HG03064 (cell line): ENCODE measurements around the gene CLIP2.
"Not testable (repeated sequence)": the region's sequence is repeated elsewhere in the genome, so short reads cannot be mapped to it uniquely, and the experiment has no call there.

Experiments used
- ATAC-seq: cut with Tn5 transposase; IDR thresholded peaks from one replicate; pipeline ENCODE4 v1.9.1; 2021; ENCODE audit warnings: low read depth; ENCODE audit not compliant: unreplicated experiment

The CLIP2 gene

DNA sequence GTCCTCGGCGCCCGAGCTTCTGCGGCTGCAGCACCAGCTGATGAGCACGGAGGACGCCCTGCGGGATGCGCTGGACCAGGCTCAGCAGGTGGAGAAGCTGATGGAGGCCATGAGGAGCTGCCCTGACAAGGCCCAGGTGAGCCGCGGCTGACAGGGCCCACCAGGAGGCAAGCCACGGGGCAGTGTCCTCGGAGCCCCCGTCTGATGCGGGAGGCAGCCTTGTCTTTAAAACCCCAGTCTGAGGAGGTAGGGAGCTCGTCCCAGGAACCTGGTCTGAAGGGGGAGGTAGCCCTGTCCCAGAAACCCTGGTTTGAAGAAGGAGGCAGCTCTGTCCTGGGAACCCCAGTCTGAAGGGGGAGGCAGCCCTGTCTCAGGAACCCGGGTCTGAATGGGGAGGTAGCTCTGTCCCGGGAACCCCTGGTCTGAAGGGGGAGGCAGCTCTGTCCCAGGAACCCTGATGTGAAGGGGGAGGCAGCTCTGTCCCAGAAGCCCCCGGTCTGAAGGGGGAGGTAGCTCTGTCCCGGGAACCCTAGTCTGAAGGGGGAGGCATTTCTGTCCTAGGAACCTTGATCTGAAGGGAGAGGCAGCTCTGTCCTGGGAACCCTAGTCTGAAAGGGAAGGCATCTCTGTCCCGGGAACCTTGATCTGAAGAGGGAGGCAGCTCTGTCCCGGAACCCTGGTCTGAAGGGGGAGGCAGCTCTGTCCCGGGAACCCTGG lies 111.4 kb downstream of the CLIP2 start:
- no peak for ATAC-seq

DNA sequence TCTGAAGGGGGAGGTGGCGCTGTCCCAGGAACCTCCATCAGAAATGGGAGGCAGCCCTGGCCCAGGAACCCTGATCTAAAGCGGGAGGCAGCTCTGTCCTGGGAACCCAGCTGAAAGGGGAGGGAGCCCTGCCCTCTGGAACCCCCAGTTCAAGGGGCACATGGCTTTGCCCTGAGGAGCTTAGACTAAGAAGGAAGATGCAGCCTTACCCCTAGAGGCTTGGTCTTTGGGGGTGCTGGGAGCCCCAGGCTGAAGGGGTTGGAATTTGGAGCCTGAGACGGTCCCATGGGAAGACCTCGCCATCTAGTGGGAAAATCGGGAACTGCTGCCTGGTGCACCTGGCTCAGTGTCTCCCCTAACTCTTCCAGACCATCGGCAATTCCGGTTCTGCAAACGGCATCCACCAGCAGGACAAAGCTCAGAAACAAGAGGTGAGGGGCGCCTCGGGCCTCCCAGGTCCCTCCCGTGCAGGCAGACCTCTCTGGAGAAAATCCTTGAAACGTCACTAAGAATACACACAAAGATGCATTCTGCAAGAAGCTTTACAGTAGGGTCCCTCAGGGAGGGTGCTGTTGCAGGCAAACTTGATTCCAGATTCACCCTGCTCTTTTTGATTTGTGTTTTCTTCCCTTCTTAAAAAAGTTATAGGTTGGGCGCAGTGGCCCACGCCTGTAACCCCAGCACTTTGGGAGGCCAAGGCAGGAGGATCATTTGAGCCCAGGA lies 112.1 kb downstream of the CLIP2 start:
- no peak for ATAC-seq

GRCh38 chr7:74402668-74403067 lies 113.5 kb downstream of the CLIP2 start:
- ATAC-seq = not testable (repeated sequence)

DNA sequence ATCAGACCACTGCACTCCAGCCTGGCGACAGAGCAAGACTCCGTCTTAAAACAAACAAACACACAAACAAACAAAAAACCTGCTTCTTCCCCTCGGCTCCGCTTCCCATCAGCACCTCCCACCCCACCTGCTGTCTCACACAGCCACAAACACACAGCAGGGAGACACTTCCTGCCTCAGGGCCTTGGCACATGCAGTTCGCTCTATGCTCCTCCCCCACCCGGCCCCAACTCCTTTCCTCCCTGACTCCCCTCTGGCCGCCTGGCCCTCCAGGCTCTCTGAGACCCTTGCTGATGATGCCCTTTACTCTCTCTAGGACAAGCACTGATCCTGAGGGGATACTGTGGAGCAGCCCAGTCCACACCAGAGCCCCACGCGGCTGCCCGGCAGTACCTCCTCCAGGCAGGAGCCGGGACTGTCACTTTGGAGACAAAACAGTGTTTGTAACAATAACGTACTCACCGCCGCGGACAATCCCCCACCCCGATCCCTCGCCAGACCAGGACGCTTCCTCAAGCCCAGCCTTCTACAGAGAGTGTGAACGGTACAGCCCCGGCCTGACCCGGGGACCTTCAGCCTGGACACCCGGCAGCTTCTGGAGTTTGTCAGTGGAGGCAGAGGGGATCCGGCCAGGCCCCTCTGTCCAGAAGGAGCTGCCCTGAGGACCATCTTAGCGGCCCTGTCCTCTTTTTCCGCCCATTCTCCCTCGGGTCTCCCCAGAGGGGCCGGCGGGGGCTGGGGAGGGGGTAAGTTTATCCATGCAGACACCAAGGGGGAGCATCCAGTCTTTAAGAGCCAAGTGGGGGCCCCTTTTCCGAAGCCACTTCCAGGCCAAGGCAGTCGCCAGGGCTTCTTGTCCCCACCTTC lies 114.5 kb downstream of the CLIP2 start:
- ATAC-seq = no peak

- ATAC-seq = no peak
Observed at GRCh38 chr7:74404388-74404700, 115.1 kb downstream of the CLIP2 start.

- no peak for ATAC-seq
Observed at GRCh38 chr7:74404741-74405140, 115.5 kb downstream of the CLIP2 start.

GRCh38 chr7:74405191-74405898 lies 116.1 kb downstream of the CLIP2 start:
- no peak for ATAC-seq

DNA sequence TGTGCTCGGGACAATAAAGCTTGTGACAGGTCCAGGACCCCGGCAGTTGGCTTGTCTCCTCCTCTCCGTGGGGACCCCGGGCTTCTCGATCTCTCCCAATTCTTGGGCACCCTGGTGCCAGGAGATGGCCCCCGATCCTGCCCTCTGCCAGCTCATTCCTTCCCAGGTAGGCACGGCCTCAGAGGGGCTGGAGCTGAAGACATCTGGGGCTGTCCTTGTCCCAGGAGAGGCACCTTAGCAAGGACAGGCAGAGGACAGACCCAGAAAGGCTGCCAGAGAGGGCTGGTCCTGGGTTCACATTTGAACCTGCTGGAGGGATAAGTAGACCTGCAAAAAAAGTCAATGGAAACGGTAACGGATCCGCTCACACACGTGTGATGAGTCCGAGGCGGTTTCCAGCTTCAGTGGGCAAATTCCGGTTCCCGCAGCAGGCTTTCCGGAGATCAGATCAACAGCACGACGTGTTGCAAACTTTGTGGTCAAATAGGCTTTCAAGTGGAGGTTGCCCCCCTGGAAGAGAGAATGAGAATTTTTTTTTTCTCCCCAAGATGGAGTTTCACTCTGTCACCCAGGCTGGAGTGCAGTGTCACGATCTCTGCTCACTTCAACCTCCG lies 116.8 kb downstream of the CLIP2 start:
- ATAC-seq = no peak

DNA sequence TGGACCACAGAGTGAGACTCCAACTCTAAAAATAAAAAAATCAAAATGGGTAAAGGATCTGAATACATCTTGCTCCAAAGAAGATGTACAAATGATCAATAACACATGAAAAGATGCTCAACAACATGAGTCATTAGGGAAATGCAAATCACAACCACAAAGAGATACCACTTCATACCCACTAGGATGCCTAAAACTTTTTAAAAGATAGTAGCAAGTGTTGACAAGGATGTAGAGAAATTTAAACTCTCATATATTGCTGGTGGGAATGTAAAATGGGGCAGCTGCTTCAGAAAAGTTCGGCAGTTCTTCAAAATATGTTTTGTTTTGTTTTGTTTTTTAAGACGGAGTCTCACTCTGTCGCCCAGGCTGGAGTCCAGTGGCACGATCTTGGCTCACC lies 118.8 kb downstream of the CLIP2 start:
- ATAC-seq = no peak

GRCh38 chr7:74409571-74409970 lies 120.4 kb downstream of the CLIP2 start:
- ATAC-seq = no peak

GRCh38 chr7:74410772-74411171 lies 121.6 kb downstream of the CLIP2 start:
- ATAC-seq = no peak

DNA sequence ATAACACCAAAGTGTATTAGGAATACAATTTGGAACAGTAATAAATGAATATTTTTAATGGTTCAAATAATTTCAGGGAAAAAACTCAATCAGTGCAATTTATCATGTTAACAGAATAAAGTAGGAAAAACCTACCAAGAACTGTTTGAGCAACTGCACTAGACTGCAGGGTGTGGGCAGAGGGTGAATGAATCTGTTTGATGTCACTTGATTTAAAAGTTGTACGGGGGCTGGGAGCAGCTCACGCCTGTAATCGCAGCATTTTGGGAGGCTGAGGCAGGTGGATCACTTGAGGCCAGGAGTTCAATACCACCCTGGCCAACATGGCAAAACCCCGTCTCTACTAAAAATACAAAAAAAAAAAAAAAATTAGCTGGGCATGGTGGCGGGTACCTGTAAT lies 122.4 kb downstream of the CLIP2 start:
- ATAC-seq = not testable (repeated sequence)

DNA sequence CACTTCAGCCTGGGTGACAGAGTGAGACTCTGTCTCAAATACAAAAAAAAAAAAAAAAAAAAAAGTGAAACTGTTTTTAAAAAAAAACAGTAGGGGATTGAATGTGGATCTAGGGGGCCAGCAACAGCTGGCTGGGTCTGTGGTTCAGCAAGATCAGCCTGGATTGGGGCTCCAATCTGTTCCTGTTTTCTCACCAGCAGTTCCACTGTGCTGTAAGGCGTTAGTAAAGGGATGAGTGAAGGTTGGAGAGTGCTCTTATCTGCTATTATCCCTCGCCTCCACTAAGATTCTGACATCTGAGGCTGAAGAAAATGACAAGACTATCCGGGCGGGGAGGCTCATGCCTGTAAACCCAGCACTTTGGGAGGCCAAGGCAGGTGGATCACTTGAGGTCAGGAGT lies 122.8 kb downstream of the CLIP2 start:
- no peak for ATAC-seq

GRCh38 chr7:74412603-74413002 lies 123.4 kb downstream of the CLIP2 start:
- no peak for ATAC-seq

DNA sequence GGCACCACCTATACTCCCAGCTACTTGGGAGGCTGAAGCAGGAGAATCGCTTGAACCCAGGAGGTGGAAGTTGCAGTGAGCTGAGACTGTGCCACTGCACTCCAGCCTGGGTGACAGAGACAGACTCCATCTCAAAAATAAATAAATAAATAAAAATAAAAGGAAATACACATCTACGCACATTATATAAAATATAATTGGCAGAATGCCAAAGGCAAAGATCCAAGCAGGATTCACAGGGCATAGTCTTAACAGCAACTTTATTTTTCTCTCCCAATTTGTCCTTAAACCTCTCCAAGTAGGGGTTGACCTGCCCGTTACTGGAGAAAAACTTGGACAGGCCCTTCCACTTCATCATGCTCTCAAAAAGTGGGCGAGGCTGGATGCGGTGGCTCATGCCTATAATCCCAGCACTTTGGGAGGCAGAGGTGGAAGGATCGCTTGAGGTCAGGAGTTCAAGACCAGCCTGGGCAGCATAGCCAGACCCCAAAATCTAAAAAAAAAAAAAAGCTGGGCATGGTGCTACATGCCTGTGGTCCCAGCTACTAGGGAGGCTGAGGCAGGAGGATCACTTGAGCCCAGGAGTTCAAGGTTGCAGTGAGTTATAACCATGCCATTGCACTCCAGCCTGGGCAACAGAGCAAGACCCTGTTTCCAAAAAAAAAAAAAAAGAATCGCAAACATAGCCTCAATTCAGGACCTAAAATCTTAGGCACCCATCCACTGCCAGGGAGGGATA lies 125.6 kb downstream of the CLIP2 start:
- not testable (repeated sequence) for ATAC-seq

DNA sequence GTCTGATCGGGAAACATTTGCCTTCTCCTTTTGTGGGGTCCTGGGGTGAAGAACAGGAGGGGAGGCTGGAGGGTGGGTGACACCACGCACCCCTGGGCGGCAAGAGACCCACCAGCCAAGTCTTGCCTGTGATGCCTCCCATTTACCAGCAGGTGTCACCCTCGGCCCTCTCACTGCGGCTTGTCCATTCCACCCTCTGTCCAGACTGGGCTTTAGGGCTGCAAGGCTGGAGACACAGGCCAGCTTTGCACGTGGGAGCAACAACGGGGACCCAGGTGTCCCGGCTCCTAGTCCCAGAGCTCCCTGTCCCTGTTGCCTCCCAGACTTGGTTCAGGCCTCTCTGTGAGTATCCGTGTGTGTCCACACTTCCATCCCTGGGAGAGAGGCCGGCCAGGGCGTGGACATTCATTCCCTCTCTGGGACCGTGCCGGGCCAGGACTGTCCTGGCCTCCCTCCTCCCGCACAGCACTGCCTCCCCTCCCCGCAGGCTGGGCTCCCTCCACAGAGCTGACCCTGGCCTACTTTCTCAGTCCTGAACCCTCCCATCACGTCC lies 128.3 kb downstream of the CLIP2 start:
- ATAC-seq = no peak

- ATAC-seq = no peak
Observed at GRCh38 chr7:74418076-74418475, 128.9 kb downstream of the CLIP2 start.

GRCh38 chr7:74418538-74418937 lies 129.3 kb downstream of the CLIP2 start:
- ATAC-seq = no peak

GRCh38 chr7:74419232-74419631 lies 130.0 kb downstream of the CLIP2 start:
- not testable (repeated sequence) for ATAC-seq
